ENCODE data around the gene WFIKKN1.

The WFIKKN1 gene

DNA sequence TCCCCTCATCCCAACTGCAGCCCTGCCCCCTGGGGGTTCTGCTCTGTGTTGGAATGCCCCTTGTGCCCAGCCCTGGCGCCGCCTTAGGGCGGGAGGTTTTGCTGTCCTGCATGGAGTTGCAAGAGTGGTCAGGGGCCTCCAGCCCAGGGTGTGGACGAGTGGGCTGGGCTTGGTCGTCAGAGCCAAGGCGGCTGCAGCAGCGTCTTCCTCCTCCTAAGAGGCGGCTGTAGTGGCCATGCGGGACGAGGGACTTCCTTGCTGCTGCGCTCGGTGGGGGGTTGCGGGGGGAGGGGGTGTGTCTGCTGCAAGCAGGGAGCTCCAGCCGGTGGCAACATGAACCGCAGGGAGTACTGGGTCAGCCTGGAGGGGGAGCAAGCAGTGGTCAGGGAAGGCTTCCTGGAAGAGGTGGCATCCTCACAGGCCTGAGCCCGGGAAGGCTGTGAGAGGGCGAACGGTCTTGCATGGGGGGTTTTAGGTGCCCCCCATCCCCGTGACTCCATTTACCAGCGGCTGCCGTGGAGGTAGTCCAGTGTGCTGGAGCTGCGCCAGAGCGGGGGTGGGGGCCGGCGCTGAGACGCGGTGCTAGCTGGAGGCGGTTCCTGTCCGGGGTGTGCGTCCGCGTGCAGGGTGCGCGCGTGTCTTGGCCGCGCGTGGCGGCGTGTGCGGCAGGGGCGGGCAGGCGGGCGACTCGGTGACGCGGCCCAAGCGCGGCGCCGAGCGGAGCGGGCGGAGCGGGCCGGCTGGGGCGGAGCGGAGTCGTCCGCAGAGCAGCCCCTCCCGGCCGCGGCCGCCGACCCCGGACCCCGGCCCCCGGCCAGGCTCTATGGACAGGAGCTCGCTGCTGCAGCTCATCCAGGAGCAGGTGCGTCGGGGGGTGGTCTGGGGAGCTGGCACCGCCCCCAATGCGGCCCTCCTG is 44.4 kb downstream of the WFIKKN1 start, which contains the start of gene RHBDL1:
Gene RHBDL1, plus strand, starts transcription at position 704 of the 916 bp plus-strand sequence. Its CDS starts 120 bp downstream, at position 824.
- DNase-seq: peak in 5 of 14 donors; percentile 11 to 39 (median 32)

DNA sequence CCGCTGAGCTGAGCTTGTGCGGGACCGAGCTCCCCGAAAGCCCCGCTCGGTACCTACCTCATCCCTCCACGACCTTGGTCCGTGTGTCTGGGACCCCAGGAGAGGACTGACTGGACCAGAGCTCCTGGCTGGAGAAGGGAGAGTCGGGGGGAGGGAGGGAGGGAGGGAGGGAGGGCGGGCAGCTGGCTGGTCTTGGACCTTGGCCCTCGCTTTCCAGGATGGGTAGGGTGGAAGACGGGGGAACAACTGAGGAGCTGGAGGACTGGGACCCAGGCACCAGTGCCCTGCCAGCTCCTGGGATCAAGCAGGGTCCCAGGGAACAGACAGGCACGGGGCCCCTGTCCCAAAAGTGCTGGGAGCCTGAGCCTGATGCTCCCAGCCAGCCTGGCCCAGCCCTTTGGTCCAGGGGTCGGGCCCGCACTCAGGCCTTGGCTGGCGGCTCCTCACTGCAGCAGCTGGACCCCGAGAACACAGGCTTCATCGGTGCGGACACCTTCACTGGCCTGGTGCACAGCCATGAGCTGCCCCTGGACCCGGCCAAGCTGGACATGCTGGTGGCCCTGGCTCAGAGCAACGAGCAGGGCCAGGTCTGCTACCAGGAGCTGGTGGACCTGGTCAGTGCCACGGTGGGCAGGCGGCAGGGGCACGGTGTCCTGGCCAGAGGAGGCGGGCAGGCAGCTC is 45.2 kb downstream of the WFIKKN1 start:
- DNase-seq: peak in 1 of 14 donors; percentile 33

DNA sequence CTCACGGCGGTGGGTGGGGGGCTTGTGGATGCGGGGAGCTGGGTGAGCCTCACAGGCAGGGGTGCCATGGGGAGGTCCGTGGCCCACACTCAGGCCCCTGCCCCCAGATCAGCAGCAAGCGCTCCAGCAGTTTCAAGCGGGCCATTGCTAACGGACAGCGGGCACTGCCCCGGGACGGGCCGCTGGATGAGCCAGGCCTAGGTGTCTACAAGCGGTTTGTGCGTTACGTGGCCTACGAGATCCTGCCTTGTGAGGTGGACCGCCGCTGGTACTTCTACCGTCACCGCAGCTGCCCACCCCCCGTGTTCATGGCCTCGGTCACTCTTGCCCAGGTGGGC is 45.7 kb downstream of the WFIKKN1 start:
- DNase-seq: no peak

DNA sequence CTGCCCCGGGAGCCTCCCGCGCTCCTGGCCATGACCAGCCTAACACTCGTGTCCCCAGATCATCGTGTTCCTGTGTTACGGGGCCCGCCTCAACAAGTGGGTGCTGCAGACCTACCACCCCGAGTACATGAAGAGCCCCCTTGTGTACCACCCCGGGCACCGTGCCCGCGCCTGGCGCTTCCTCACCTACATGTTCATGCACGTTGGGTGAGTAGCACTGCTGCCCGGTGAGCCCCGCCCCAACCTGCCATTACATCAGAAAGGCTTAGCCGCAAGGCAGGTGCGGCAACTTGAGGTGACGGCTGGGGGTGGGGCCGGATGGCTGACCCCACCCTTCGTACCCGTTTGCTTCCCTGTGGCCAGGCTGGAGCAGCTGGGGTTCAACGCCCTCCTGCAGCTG is 46.1 kb downstream of the WFIKKN1 start:
- DNase-seq: no peak

DNA sequence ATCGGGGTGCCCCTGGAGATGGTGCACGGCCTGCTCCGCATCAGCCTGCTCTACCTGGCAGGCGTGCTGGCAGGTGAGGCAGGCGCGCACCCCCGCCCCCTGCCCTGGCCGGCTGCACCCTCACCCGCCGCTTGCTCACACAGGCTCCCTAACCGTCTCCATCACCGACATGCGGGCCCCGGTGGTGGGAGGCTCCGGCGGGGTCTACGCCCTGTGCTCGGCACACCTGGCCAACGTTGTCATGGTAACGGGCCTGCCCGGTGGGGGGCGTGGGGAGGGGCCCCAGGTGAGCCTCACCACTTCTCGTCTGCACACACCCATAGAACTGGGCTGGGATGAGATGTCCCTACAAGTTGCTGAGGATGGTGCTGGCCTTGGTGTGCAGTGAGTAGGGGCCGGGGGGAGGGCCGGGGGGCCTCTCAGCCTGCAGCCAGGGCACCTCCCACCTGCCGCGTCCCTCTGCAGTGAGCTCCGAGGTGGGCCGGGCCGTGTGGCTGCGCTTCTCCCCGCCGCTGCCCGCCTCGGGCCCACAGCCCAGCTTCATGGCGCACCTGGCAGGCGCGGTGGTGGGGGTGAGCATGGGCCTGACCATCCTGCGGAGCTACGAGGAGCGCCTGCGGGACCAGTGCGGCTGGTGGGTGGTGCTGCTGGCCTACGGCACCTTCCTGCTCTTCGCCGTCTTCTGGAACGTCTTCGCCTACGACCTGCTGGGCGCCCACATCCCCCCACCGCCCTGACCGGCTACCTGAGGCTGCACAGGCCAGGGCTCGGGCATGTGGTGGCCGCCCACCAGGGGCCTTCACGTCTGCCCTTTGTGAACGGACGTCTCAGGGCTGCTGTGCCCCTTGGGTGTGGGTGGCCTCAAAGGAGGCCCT is 46.8 kb downstream of the WFIKKN1 start:
- no peak for DNase-seq

DNA sequence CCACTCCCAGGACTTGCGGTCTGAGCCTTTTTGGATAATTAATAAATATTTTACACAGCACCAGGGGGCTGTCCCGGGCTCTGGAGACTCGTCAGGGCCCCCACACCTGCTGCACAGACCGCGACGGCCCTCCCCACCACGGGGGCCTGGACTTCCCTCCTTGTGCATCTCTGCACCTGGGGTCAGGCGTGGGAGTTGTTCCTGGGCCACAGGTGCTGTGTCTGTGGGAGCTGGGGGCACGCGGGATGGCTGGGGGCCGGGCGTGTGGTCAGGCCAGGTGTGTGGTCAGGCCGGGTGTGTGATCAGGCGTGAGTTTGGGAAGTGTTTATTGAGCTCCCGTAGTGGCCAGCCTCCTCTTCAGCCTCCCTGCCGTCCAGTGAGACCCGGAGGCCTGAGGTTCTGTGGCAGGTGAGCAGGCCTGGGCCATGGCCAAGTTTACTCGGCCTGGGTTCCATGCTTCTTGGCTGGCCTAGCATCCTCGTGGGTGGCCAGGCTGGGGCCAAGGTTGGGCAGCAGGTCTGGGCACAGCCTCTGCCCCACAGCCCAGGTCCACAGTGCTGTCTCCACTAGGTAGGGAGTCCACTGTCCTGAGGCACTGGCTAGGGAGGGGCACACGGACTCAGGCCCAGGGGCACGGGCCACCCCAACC is 47.5 kb downstream of the WFIKKN1 start:
- DNase-seq: peak in 1 of 14 donors; percentile 66

DNA sequence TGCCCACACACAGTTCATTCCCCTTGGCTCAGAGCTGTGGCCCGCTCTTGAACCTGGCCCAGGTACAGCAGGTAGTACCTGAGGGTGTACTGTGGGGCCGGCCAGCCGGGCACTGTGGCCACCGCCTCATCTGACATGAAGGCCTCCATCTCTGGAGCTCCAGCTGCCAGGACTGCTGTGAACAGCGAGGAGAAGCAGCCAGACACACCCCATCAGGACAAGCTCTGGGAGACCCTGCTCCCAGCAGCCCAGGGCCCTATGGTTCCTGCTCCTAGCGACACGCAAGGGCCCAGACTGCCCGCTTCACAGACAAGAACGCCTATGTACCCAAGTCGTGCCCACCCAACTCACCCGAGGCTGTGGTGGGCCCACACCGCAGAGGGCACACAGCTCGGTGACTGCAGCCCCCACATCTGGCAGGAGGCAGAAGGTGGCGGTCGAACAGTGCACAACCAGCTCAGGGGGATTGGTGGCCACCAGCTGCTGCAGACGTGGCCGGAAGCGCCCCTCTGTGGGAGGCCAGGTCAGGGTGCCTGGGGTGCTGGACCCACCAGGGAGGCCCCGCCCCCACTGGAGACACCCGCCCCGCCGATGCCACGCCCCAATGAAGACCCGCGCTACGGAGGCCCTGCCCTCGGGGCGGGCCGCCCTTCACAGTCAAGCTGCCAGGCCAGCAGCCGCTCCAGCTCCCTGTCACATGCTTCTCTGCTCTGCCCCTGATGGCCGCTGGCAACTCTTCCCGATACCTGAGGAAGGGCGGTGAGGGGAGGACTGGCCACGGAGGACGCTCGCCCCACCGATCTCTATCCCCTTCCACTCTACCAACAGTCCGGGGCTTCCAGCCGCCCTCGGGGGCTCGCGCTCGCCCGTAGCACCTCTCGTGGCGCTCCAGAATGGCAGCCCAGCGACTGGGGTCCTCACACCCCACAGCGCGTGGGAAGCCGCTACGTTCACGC is 48.4 kb downstream of the WFIKKN1 start:
- peak in 7 of 14 donors; percentile 41 to 82 (median 71) for DNase-seq

DNA sequence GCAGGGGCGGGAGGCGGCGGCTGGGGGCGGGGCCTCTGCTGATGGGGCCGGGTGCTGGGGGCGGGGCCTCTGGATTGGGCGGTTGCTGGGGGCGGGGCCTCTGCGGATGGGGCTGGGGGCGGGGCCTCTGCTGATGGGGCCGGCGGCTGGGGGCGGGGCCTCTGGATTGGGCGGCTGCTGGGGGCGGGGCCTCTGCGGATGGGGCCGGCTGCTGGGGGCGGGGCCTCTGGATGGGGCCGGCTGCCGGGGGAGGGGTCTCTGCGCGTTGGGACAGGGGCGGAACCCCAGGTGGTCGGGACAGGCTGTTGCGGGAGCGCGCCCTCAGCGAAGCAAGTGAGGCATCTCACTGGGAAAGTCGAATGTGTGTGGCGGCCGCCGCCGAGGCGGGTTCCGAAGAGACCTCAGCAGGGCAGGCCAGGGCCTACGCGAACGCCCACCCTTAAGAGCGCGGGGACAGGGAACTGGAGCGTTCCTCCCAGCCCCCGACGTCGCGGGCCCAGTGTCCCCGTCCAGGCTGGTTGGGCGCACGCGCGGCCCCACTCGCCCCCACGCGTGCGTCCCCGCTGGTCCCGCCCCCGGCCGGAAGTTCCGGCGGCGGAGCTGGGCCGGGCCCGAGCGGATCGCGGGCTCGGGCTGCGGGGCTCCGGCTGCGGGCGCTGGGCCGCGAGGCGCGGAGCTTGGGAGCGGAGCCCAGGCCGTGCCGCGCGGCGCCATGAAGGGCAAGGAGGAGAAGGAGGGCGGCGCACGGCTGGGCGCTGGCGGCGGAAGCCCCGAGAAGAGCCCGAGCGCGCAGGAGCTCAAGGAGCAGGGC is 49.2 kb downstream of the WFIKKN1 start, which contains the start of gene STUB1:
Gene STUB1, plus strand, starts transcription at position 597 of the 811 bp plus-strand sequence. Its CDS starts 116 bp downstream, at position 713.
- DNase-seq: peak in 13 of 14 donors; percentile 47 to 91 (median 83)

DNA sequence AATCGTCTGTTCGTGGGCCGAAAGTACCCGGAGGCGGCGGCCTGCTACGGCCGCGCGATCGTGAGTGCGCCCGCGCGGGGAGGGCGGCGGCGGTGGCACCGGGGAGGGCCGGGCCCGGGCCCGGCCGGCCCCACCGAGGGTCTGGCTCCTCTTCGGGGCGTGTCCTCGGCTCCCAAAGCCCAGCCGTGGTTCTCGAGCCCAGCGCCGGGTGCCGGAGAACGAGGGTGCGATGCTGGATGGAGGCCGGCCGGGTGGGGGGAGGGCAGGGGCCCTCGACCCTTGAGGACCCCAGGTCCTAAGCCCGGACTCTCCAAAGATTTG is 49.8 kb downstream of the WFIKKN1 start:
- DNase-seq: no peak

DNA sequence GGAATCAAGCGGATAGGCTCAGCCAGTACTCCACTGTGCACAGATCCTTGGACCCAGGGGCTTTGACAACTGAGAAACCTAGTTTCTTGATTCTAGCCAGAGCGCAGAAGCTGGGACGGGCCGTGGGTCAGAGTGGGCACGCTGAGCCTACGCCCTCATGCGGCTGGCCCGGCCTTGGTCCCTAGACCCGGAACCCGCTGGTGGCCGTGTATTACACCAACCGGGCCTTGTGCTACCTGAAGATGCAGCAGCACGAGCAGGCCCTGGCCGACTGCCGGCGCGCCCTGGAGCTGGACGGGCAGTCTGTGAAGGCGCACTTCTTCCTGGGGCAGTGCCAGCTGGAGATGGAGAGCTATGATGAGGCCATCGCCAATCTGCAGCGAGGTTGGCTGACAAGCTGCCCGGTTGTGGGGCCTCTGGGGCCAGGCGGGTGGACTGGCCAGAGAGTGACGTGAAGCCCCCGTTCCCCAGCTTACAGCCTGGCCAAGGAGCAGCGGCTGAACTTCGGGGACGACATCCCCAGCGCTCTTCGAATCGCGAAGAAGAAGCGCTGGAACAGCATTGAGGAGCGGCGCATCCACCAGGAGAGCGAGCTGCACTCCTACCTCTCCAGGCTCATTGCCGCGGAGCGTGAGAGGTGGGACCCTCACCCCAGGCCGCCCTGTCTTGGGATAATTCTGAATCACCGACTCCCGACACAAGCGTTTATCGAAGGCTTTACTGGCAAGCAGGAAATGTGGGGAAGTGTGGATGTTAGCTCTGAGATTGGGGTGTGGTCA is 50.4 kb downstream of the WFIKKN1 start:
- DNase-seq: peak in 1 of 14 donors; percentile 40

DNA sequence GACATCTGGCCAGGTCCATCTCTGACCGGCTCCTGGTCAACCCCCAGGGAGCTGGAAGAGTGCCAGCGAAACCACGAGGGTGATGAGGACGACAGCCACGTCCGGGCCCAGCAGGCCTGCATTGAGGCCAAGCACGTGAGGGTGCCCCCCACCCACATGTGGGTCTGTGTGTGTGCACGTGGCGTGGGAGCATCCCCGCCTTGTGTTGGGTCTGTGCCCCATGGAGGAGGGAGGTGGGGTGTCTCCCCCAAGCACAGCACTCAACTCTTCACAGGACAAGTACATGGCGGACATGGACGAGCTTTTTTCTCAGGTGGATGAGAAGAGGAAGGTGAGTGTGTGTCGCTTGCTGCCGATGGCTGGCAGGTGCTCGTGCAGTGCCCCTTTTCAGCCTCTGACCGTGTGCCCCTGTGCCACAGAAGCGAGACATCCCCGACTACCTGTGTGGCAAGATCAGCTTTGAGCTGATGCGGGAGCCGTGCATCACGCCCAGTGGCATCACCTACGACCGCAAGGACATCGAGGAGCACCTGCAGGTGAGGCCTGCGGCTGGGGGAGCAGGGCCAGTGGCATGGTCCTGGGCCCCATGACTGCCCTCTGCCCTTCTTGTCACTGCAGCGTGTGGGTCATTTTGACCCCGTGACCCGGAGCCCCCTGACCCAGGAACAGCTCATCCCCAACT is 51.1 kb downstream of the WFIKKN1 start:
- DNase-seq: no peak

DNA sequence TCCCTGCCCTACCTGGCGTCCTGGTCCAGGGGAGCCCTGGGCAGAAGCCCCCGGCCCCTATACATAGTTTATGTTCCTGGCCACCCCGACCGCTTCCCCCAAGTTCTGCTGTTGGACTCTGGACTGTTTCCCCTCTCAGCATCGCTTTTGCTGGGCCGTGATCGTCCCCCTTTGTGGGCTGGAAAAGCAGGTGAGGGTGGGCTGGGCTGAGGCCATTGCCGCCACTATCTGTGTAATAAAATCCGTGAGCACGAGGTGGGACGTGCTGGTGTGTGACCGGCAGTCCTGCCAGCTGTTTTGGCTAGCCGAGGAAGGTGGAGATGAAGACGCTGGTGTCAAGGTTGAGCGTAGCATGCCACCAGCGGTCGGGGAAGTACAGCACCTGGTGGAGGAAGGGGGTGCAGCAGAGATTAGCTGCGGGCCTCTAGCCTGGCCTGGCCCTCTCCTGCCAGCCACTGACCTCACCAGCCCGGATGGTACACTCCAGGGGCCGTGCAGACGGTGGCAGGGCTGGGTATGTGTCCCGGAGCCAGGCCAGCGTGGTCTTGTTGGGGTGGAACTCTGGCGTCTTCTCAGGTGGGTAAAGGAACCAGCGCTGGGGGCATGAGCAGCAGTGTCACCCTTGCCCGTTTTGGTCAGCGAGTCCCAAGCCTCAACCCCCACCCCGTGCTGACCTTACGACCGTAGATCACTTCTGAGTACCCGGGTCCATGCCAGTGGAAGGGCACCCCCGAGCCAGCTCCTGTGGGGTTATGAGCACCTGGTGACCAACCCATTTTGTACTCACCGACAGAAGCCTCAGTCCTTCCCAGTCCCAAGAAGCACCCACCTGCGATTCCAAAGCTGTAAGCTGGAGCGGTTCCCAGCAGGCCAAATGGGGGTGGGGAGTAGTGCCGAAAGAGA is 52.0 kb downstream of the WFIKKN1 start:
- no peak for DNase-seq

DNA sequence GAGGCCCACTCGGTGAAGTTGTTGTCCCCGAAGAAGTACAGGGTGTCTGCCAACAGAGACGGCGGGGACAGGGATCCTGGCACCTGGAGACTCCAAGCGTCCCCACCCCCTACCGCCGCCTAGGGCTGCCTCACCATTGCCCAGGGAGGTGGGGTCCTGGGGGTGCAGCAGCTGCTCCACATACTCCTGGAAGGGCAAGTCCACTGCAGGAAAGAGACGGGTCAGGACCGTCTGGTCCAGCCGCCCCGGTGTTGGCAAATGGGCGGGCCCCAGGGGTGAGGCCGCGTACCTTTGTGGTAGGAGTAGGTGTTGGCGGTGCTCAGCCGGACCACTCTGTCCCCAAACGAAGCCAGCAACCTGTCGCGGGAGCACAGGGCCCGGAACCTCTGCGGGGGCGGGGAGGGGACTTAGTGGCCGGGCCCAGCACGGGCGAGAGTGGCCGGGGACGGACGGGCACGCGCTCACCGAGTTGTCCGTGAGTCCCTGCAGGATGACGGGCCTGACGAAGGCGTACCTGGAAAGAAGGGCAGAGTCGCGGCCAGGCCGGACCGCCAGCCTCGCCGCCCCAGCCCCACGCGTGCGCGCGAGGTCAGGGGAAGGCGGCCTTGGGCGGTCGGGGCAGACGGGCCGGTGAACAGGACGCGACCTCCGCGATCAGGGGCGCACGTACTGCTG is 52.7 kb downstream of the WFIKKN1 start:
- DNase-seq: no peak
